ENCODE measurements around the gene ADAT3. TPM values are rescaled to one million over a fixed set of nuclear protein-coding genes. Genes with fewer than 3 reads are reported as not detected.

Gene ADAT3
- total RNA-seq, 1 donor from 2014 or later = 2.4 TPM

DNA sequence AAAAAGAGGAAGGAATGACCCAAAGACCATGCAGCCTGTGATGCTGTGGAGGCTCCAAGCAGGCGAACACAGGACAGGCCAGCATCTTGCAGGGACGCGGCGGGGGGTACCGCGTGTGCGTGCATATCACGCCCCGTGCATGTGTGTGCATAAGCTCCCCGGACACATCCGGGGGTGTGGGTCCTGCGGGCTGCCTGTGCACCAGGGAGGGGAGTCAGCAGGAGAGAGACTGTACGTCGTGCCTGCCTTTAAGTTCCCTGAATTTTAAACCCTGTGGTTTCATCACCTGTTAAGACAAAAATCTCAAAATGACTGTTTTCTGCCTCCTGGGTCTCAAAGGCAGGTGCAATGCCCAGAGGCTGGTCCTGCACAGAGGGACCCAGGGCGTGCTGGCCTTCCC, 16.6 kb downstream of the ADAT3 start:
- Histone ChIP-seq H3K4me2 (no peak overlapping the region), H2AFZ (replicated peaks) (no peak overlapping the region), H3K9me3 (ENCODE audit: low read depth) (no peaks in the 10 kb centered on the region), H3K4me3 (no peak overlapping the region), H3K4me1 (no peaks in the 10 kb centered on the region), H3K79me2 (ENCODE audit: low read depth) (no peaks in the 10 kb centered on the region), H3K9ac (no peak overlapping the region), H3K27ac (no peak overlapping the region), H4K20me1 (ENCODE audit: low read depth) (no peaks in the 10 kb centered on the region), H3F3A (ENCODE audit: low read depth) (no peaks in the 10 kb centered on the region), H3K36me3 (no peaks in the 10 kb centered on the region), H3K27me3 (no peaks in the 10 kb centered on the region)
- TF ChIP-seq, protein P1, sequence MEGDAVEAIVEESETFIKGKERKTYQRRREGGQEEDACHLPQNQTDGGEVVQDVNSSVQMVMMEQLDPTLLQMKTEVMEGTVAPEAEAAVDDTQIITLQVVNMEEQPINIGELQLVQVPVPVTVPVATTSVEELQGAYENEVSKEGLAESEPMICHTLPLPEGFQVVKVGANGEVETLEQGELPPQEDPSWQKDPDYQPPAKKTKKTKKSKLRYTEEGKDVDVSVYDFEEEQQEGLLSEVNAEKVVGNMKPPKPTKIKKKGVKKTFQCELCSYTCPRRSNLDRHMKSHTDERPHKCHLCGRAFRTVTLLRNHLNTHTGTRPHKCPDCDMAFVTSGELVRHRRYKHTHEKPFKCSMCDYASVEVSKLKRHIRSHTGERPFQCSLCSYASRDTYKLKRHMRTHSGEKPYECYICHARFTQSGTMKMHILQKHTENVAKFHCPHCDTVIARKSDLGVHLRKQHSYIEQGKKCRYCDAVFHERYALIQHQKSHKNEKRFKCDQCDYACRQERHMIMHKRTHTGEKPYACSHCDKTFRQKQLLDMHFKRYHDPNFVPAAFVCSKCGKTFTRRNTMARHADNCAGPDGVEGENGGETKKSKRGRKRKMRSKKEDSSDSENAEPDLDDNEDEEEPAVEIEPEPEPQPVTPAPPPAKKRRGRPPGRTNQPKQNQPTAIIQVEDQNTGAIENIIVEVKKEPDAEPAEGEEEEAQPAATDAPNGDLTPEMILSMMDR (IDR thresholded peaks at IDR 0.05) = no peak
- Mint-ChIP-seq H3K27me3 (ENCODE audit: insufficient read depth, low read depth) (peaks cover 5% of the 10 kb centered on the region), H3K27ac (no peak overlapping the region), H3K4me1 (no peaks in the 10 kb centered on the region), H3K36me3 (peaks cover 8% of the 10 kb centered on the region), H3K9me3 (no peaks in the 10 kb centered on the region), H3K4me3 (no peak overlapping the region)
- no peak for DNase-seq (ENCODE audit: low spot score)

GRCh38 chr19:1922803-1923202, 17.6 kb downstream of the ADAT3 start:
- H3K4me1 Mint-ChIP-seq = no peaks in the 10 kb centered on the region
- no peak overlapping the region for H3K4me2 ChIP-seq
- no peaks in the 10 kb centered on the region for H3K9me3 Mint-ChIP-seq
- H3K27ac ChIP-seq = no peak overlapping the region
- H3K4me1 ChIP-seq = no peaks in the 10 kb centered on the region
- H3K4me3 Mint-ChIP-seq = no peak overlapping the region
- peaks cover 7% of the 10 kb centered on the region for H3K27me3 Mint-ChIP-seq (ENCODE audit: insufficient read depth, low read depth)
- no peak overlapping the region for H3K27ac Mint-ChIP-seq
- TF ChIP-seq, protein P1 (IDR thresholded peaks at IDR 0.05) = no peak
- TF ChIP-seq EZH2phosphoT487 (IDR thresholded peaks at IDR 0.05) = no peak
- no peak for TF ChIP-seq EZH2 (IDR thresholded peaks at IDR 0.05)
- no peaks in the 10 kb centered on the region for H3K9me3 ChIP-seq (ENCODE audit: low read depth)
- no peak overlapping the region for H2AFZ ChIP-seq (replicated peaks)
- no peaks in the 10 kb centered on the region for H3F3A ChIP-seq (ENCODE audit: low read depth)
- no peak overlapping the region for H3K4me3 ChIP-seq
- H3K79me2 ChIP-seq (ENCODE audit: low read depth) = no peaks in the 10 kb centered on the region
- H3K27me3 ChIP-seq = no peaks in the 10 kb centered on the region
- DNase-seq (ENCODE audit: low spot score) = no peak
- peaks cover 4% of the 10 kb centered on the region for H3K36me3 Mint-ChIP-seq
- no peak overlapping the region for H3K9ac ChIP-seq
- no peaks in the 10 kb centered on the region for H4K20me1 ChIP-seq (ENCODE audit: low read depth)
- H3K36me3 ChIP-seq = no peaks in the 10 kb centered on the region

DNA sequence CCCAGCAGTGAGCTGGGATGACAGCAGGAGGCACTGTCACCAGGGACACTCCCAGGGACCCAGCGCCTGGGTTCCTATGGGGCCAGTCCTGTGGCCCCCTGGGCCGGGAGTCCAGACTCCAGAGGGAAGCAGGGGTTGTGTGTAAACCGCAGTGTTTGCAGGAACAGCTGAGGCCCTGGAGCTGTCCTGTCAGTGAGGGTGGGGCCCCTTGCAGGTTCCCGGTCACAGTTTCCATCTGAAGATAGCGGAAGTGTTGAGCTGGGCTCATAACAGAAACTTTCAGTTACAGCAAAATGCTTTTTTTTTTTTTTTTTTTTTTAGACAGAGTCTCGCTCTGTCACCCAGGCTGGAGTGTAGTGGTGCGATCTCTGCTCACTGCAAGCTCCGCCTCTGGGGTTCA, 18.1 kb downstream of the ADAT3 start:
- H3K79me2 ChIP-seq (ENCODE audit: low read depth) = no peaks in the 10 kb centered on the region
- H4K20me1 ChIP-seq (ENCODE audit: low read depth) = no peaks in the 10 kb centered on the region
- H3K27ac ChIP-seq = no peak overlapping the region
- H3K9me3 ChIP-seq (ENCODE audit: low read depth) = no peaks in the 10 kb centered on the region
- H3K27me3 ChIP-seq = peaks cover 2% of the 10 kb centered on the region
- Mint-ChIP-seq H3K9me3 (no peaks in the 10 kb centered on the region), H3K4me3 (no peak overlapping the region), H3K36me3 (peaks cover 4% of the 10 kb centered on the region), H3K4me1 (no peaks in the 10 kb centered on the region), H3K27ac (no peak overlapping the region), H3K27me3 (ENCODE audit: insufficient read depth, low read depth) (peaks cover 7% of the 10 kb centered on the region)
- no peak for DNase-seq (ENCODE audit: low spot score)
- no peak overlapping the region for H3K4me2 ChIP-seq
- H3K36me3 ChIP-seq = no peaks in the 10 kb centered on the region
- H3F3A ChIP-seq (ENCODE audit: low read depth) = no peaks in the 10 kb centered on the region
- TF ChIP-seq, protein P1 (IDR thresholded peaks at IDR 0.05) = no peak
- no peak for TF ChIP-seq EZH2 (IDR thresholded peaks at IDR 0.05)
- TF ChIP-seq EZH2phosphoT487 (IDR thresholded peaks at IDR 0.05) = no peak
- no peak overlapping the region for H3K9ac ChIP-seq
- H3K4me3 ChIP-seq = no peak overlapping the region
- H3K4me1 ChIP-seq = no peaks in the 10 kb centered on the region
- H2AFZ ChIP-seq (replicated peaks) = no peak overlapping the region
